ENCODE results near the gene PRICKLE2.

Gene PRICKLE2

GRCh38 chr3:64224826-64225610 is at the start of gene PRICKLE2:
TSS of gene PRICKLE2 (minus strand) at chr3:64225466. CDS start at chr3:64198927, 26,539 bp downstream.
- DNase-seq (ENCODE audit: low read depth, low spot score) = no peak

- DNase-seq (ENCODE audit: low read depth, low spot score) = no peak
Observed at GRCh38 chr3:64272842-64273241, 47.6 kb upstream of the PRICKLE2 start.

GRCh38 chr3:64272271-64272670 is 47.0 kb upstream of the PRICKLE2 start:
- no peak for DNase-seq (ENCODE audit: low read depth, low spot score)

GRCh38 chr3:64271631-64272030 is 46.4 kb upstream of the PRICKLE2 start:
- no peak for DNase-seq (ENCODE audit: low read depth, low spot score)

- DNase-seq (ENCODE audit: low read depth, low spot score) = no peak
Observed at GRCh38 chr3:64270866-64271260, 45.6 kb upstream of the PRICKLE2 start.

GRCh38 chr3:64270142-64270865 is 45.0 kb upstream of the PRICKLE2 start:
- no peak for DNase-seq (ENCODE audit: low read depth, low spot score)

- DNase-seq (ENCODE audit: low read depth, low spot score) = no peak
Observed at GRCh38 chr3:64268926-64269325, 43.7 kb upstream of the PRICKLE2 start.

GRCh38 chr3:64267721-64268604 is 42.7 kb upstream of the PRICKLE2 start:
- DNase-seq (ENCODE audit: low read depth, low spot score) = no peak

- no peak for DNase-seq (ENCODE audit: low read depth, low spot score)
Observed at GRCh38 chr3:64266983-64267382, 41.7 kb upstream of the PRICKLE2 start.

- DNase-seq (ENCODE audit: low read depth, low spot score) = no peak
Observed at GRCh38 chr3:64266065-64266931, 41.0 kb upstream of the PRICKLE2 start.

GRCh38 chr3:64265646-64266045 is 40.4 kb upstream of the PRICKLE2 start:
- DNase-seq (ENCODE audit: low read depth, low spot score) = no peak

GRCh38 chr3:64264501-64265109 is 39.3 kb upstream of the PRICKLE2 start:
- DNase-seq (ENCODE audit: low read depth, low spot score) = no peak

- DNase-seq (ENCODE audit: low read depth, low spot score) = no peak
Observed at GRCh38 chr3:64262574-64263114, 37.4 kb upstream of the PRICKLE2 start.

GRCh38 chr3:64260431-64260830 is 35.2 kb upstream of the PRICKLE2 start:
- DNase-seq (ENCODE audit: low read depth, low spot score) = no peak

GRCh38 chr3:64259636-64260035 is 34.4 kb upstream of the PRICKLE2 start:
- no peak for DNase-seq (ENCODE audit: low read depth, low spot score)

GRCh38 chr3:64257100-64257755 is 32.0 kb upstream of the PRICKLE2 start:
- DNase-seq (ENCODE audit: low read depth, low spot score) = no peak

- DNase-seq (ENCODE audit: low read depth, low spot score) = no peak
Observed at GRCh38 chr3:64255741-64256340, 30.6 kb upstream of the PRICKLE2 start.

GRCh38 chr3:64254443-64254842 is 29.2 kb upstream of the PRICKLE2 start:
- DNase-seq (ENCODE audit: low read depth, low spot score) = no peak

GRCh38 chr3:64253689-64254088 is 28.4 kb upstream of the PRICKLE2 start:
- no peak for DNase-seq (ENCODE audit: low read depth, low spot score)

Measured in activated CD4-positive, CD25-positive, alpha-beta regulatory T cell treated with anti-CD3 and anti-CD28 coated beads, Interleukin-2, amount 50 U/mL, for 16 hours (primary cell).